Large intestine (tissue), 3 donors: Measurements from ENCODE around the gene MIB2. TPM values are rescaled to one million over a fixed set of nuclear protein-coding genes. Genes with fewer than 3 reads are reported as not detected.
"Not testable (repeated sequence)": the region's sequence is repeated elsewhere in the genome, so short reads cannot be mapped to it uniquely, and the experiment has no call there.

ENCODE experiments used
- DNase-seq, 2 donors: peaks; one replicate each; pipeline versions ENCODE4 v3.0.0 to v3.0.0-alpha.2; 2013
- H3K27ac ChIP-seq: one replicate; pipeline ENCODE4 v1.5.1; 2013; ENCODE audit warnings: low read length
- H3K27me3 ChIP-seq: 2 replicates; pipeline ENCODE4 v1.6.1; 2013; ENCODE audit warnings: low read length; ENCODE audit not compliant: control insufficient read depth, insufficient read depth
- H3K36me3 ChIP-seq: 2 replicates; pipeline ENCODE4 v1.6.1; 2013; ENCODE audit warnings: low read length; ENCODE audit not compliant: control insufficient read depth, insufficient read depth
- H3K4me1 ChIP-seq: one replicate; pipeline ENCODE4 v1.6.1; 2013; ENCODE audit warnings: low read length; ENCODE audit not compliant: control insufficient read depth, insufficient read depth
- H3K4me3 ChIP-seq: one replicate; pipeline ENCODE4 v1.5.1; 2013; ENCODE audit warnings: low read length
- H3K9me3 ChIP-seq: one replicate; pipeline ENCODE4 v1.6.1; 2013; ENCODE audit warnings: mild to moderate bottlenecking, low read depth, low read length, moderate library complexity; ENCODE audit not compliant: control insufficient read depth
- WGBS: methylation state at CpG from one replicate; pipeline ENCODE4 v1.1.5; 2013; ENCODE audit warnings: low lambda C conversion rate; ENCODE audit not compliant: insufficient coverage; 5-methylcytosine and 5-hydroxymethylcytosine counted together
- polyA plus RNA-seq: library from polyadenylated mRNA; unstranded; fragments of 120-200 nt; gene quantifications from one replicate; pipeline ENCODE4 v1.2.1, GENCODE V29; 2013

MIB2 gene
- polyA plus RNA-seq, 1 donor = 49.8 TPM

- H3K9me3 ChIP-seq, H3K27ac ChIP-seq, H3K4me1 ChIP-seq, H3K27me3 ChIP-seq, H3K4me3 ChIP-seq, H3K36me3 ChIP-seq, DNase-seq: not testable (repeated sequence)
- WGBS = no CpG with 5 or more reads among the region's 13 CpGs
Measured at GRCh38 chr1:1638528-1638927, 23.2 kb downstream of the MIB2 start.

- H3K27ac ChIP-seq, H3K4me1 ChIP-seq, H3K36me3 ChIP-seq, H3K9me3 ChIP-seq, DNase-seq, H3K27me3 ChIP-seq, H3K4me3 ChIP-seq: not testable (repeated sequence)
- no CpG with 5 or more reads among the region's 16 CpGs for WGBS
Measured at GRCh38 chr1:1639368-1639767, 24.1 kb downstream of the MIB2 start.

GRCh38 chr1:1640081-1640480 is 24.8 kb downstream of the MIB2 start:
- H3K27me3 ChIP-seq, H3K27ac ChIP-seq, H3K4me3 ChIP-seq, DNase-seq, H3K4me1 ChIP-seq, H3K9me3 ChIP-seq, H3K36me3 ChIP-seq: not testable (repeated sequence)
- WGBS = no CpG with 5 or more reads among the region's 25 CpGs

GRCh38 chr1:1640711-1641461 is 25.6 kb downstream of the MIB2 start:
- not testable (repeated sequence) for H3K27ac ChIP-seq, H3K36me3 ChIP-seq, H3K27me3 ChIP-seq, H3K4me3 ChIP-seq, H3K9me3 ChIP-seq, H3K4me1 ChIP-seq, DNase-seq
- WGBS = no CpG with 5 or more reads among the region's 38 CpGs

GRCh38 chr1:1646326-1646725 is 31.0 kb downstream of the MIB2 start:
- DNase-seq, H3K4me1 ChIP-seq, H3K9me3 ChIP-seq, H3K27me3 ChIP-seq, H3K27ac ChIP-seq, H3K4me3 ChIP-seq: not testable (repeated sequence)
- no CpG with 5 or more reads among the region's 5 CpGs for WGBS
- peaks cover 21% of the 10 kb centered on the region for H3K36me3 ChIP-seq

GRCh38 chr1:1647567-1648241 is 32.4 kb downstream of the MIB2 start:
- no CpG with 5 or more reads among the region's 17 CpGs for WGBS
- H3K27ac ChIP-seq, DNase-seq, H3K4me1 ChIP-seq, H3K4me3 ChIP-seq, H3K27me3 ChIP-seq, H3K9me3 ChIP-seq: not testable (repeated sequence)
- peaks cover 30% of the 10 kb centered on the region for H3K36me3 ChIP-seq

- H3K27ac ChIP-seq, H3K4me1 ChIP-seq, H3K9me3 ChIP-seq, H3K4me3 ChIP-seq, DNase-seq, H3K27me3 ChIP-seq: not testable (repeated sequence)
- peaks cover 31% of the 10 kb centered on the region for H3K36me3 ChIP-seq
- WGBS = no CpG with 5 or more reads among the region's 11 CpGs
Measured at GRCh38 chr1:1648265-1648664, 33.0 kb downstream of the MIB2 start.

- peak; percentile 95 to 98 for DNase-seq
- Histone ChIP-seq H3K27ac (peak within 1 kb of the TSS; percentile 92), H3K4me3 (peak within 1 kb of the TSS; percentile 52), H3K36me3 (peaks cover 25% of the 10 kb centered on the region)
- not testable (repeated sequence) for H3K4me1 ChIP-seq, H3K9me3 ChIP-seq, H3K27me3 ChIP-seq
- WGBS = no CpG with 5 or more reads among the region's 96 CpGs
Measured at GRCh38 chr1:1658583-1659549, 43.6 kb downstream of the MIB2 start, which contains the start of gene CDK11B. Gene CDK11B (minus strand): TSS chr1:1659004. CDS start chr1:1657485, 1,519 bp downstream.

GRCh38 chr1:1662392-1662791 is 47.1 kb downstream of the MIB2 start:
- not testable (repeated sequence) for H3K4me1 ChIP-seq, H3K27me3 ChIP-seq, DNase-seq, H3K9me3 ChIP-seq, H3K27ac ChIP-seq, H3K4me3 ChIP-seq
- H3K36me3 ChIP-seq = peaks cover 19% of the 10 kb centered on the region
- WGBS = no CpG with 5 or more reads among the region's 9 CpGs

- peaks cover 22% of the 10 kb centered on the region for H3K36me3 ChIP-seq
- DNase-seq, H3K9me3 ChIP-seq, H3K4me1 ChIP-seq, H3K27ac ChIP-seq, H3K4me3 ChIP-seq, H3K27me3 ChIP-seq: not testable (repeated sequence)
- 17% methylated on average over 1 of the region's 15 CpGs for WGBS
Measured at GRCh38 chr1:1662830-1663560, 47.7 kb downstream of the MIB2 start.
